WTC11 (cell line): ENCODE measurements around the gene STK17B.

ENCODE experiments used
- CBFB ChIP-seq: sonication (generic); formaldehyde crosslinking; IDR thresholded peaks from 2 replicates; pipeline ENCODE4 v1.8.1; 2022; ENCODE audit warnings: mild to moderate bottlenecking, low read depth, missing genetic modification reagents
- CREB1 ChIP-seq: sonication (generic); formaldehyde crosslinking; IDR thresholded peaks from 2 replicates; pipeline ENCODE4 v1.8.0; 2023; ENCODE audit warnings: mild to moderate bottlenecking, missing genetic modification reagents
- CREM ChIP-seq: sonication (generic); formaldehyde crosslinking; IDR thresholded peaks from 2 replicates; pipeline ENCODE4 v1.8.1; 2022; ENCODE audit warnings: mild to moderate bottlenecking, missing genetic modification reagents, moderate library complexity
- ELF4 ChIP-seq: sonication (generic); formaldehyde crosslinking; IDR thresholded peaks from 2 replicates; pipeline ENCODE4 v1.8.1; 2022; ENCODE audit warnings: low read depth, mild to moderate bottlenecking, moderate library complexity, missing genetic modification reagents
- JAZF1 ChIP-seq: fragments of 250-450 bp; sonication (Bioruptor Pico); IDR thresholded peaks from 2 replicates; pipeline ENCODE4 v1.9.0; 2021; ENCODE audit warnings: moderate library complexity, mild to moderate bottlenecking, inconsistent platforms
- KAT7 ChIP-seq: sonication (generic); formaldehyde crosslinking; IDR thresholded peaks from 2 replicates; pipeline ENCODE4 v1.8.1; 2023; ENCODE audit warnings: missing genetic modification reagents, mild to moderate bottlenecking, borderline replicate concordance
- ZNF138 ChIP-seq: sonication (generic); formaldehyde crosslinking; conservative IDR thresholded peaks from 2 replicates; pipeline ENCODE4 v1.8.1; 2022; ENCODE audit warnings: mild to moderate bottlenecking, moderate library complexity, missing genetic modification reagents
- TF ChIP-seq, protein P1 (sequence below): fragments of 200-600 bp; IDR thresholded peaks from 2 replicates; pipeline ENCODE4 v1.8.0; 2022; ENCODE audit warnings: antibody characterized with exemption
- TF ChIP-seq, protein P2 (sequence below): sonication (generic); formaldehyde crosslinking; conservative IDR thresholded peaks from 2 replicates; pipeline ENCODE4 v1.8.1; 2022; ENCODE audit warnings: mild to moderate bottlenecking, missing genetic modification reagents
- TF ChIP-seq, protein P3 (sequence below): fragments of 250-450 bp; sonication (Bioruptor Pico); IDR thresholded peaks from 2 replicates; pipeline ENCODE4 v2.1.2; 2022; ENCODE audit warnings: mild to moderate bottlenecking, moderate library complexity

DNA sequence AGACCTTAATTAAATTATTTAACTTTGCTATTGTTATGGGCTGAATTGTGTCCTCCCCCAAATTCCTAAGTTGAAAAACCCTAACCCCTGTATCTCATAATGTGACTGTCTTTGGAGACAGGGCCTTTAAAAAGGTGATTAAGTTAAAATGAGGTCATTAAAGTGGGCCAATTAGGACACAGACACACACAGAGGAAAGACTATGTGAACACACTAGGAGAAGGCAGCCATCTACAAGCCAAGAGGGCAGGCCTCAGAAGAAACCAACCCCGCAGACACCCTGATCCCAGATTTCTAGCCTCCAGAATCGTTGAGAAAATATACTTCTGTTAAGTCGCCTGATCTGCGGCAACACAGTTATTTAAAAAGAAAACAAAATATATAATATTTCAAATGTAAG lies 6.4 kb downstream of the STK17B start:
- TF ChIP-seq, protein P1, sequence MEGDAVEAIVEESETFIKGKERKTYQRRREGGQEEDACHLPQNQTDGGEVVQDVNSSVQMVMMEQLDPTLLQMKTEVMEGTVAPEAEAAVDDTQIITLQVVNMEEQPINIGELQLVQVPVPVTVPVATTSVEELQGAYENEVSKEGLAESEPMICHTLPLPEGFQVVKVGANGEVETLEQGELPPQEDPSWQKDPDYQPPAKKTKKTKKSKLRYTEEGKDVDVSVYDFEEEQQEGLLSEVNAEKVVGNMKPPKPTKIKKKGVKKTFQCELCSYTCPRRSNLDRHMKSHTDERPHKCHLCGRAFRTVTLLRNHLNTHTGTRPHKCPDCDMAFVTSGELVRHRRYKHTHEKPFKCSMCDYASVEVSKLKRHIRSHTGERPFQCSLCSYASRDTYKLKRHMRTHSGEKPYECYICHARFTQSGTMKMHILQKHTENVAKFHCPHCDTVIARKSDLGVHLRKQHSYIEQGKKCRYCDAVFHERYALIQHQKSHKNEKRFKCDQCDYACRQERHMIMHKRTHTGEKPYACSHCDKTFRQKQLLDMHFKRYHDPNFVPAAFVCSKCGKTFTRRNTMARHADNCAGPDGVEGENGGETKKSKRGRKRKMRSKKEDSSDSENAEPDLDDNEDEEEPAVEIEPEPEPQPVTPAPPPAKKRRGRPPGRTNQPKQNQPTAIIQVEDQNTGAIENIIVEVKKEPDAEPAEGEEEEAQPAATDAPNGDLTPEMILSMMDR = no peak
- TF ChIP-seq, protein P2, sequence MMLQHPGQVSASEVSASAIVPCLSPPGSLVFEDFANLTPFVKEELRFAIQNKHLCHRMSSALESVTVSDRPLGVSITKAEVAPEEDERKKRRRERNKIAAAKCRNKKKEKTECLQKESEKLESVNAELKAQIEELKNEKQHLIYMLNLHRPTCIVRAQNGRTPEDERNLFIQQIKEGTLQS (CRISPR knock-in tag) = no peak
- TF ChIP-seq CREB1 (no peak), CBFB (CRISPR knock-in tag) (no peak), CREM (CRISPR knock-in tag) (no peak), JAZF1 (CRISPR knock-in tag) (no peak), ELF4 (CRISPR knock-in tag) (no peak), ZNF138 (CRISPR knock-in tag) (no peak), KAT7 (no peak)
- TF ChIP-seq, protein P3, sequence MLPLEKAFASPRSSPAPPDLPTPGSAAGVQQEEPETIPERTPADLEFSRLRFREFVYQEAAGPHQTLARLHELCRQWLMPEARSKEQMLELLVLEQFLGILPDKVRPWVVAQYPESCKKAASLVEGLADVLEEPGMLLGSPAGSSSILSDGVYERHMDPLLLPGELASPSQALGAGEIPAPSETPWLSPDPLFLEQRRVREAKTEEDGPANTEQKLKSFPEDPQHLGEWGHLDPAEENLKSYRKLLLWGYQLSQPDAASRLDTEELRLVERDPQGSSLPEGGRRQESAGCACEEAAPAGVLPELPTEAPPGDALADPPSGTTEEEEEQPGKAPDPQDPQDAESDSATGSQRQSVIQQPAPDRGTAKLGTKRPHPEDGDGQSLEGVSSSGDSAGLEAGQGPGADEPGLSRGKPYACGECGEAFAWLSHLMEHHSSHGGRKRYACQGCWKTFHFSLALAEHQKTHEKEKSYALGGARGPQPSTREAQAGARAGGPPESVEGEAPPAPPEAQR (CRISPR knock-in tag) = no peak
